Bronchial epithelial cell (primary cell): ENCODE measurements around the gene SAMD9. TPM values are rescaled to one million over a fixed set of nuclear protein-coding genes. Genes with fewer than 3 reads are reported as not detected.

ENCODE experiments used
- DNase-seq: peaks from one replicate; pipeline ENCODE4 v3.0.0-alpha.2; 2010; ENCODE audit warnings: low read depth
- FAIRE-seq: peaks from 2 replicates; lab custom pipeline; 2011; peaks lifted over from hg19 to GRCh38; lab: Jason Lieb, UNC
- H3K27me3 ChIP-seq: 2 replicates; pipeline ENCODE4 v1.5.1; 2011; ENCODE audit warnings: low read length; ENCODE audit not compliant: control insufficient read depth, insufficient read depth
- H3K36me3 ChIP-seq: 2 replicates; pipeline ENCODE4 v1.5.1; 2011; ENCODE audit warnings: low read length; ENCODE audit not compliant: control insufficient read depth, insufficient read depth
- H3K4me3 ChIP-seq: 2 replicates; pipeline ENCODE4 v1.5.1; 2011; ENCODE audit warnings: mild to moderate bottlenecking, low read depth, low read length, control low read depth
- CTCF ChIP-seq: IDR thresholded peaks from 2 replicates; pipeline ENCODE4 v1.5.1; 2011; ENCODE audit warnings: mild to moderate bottlenecking, moderate library complexity, low read length, control low read depth, inconsistent platforms; ENCODE audit not compliant: insufficient read depth, severe bottlenecking
- total RNA-seq: library from RNA; depleted of rRNA; stranded (reverse); fragments of >200 nt; gene quantifications from 2 replicates; pipeline ENCODE4 v1.2.1, GENCODE V29; 2014

SAMD9 gene
- total RNA-seq, 1 donor from 2014 or later, result 5.5 TPM

DNA sequence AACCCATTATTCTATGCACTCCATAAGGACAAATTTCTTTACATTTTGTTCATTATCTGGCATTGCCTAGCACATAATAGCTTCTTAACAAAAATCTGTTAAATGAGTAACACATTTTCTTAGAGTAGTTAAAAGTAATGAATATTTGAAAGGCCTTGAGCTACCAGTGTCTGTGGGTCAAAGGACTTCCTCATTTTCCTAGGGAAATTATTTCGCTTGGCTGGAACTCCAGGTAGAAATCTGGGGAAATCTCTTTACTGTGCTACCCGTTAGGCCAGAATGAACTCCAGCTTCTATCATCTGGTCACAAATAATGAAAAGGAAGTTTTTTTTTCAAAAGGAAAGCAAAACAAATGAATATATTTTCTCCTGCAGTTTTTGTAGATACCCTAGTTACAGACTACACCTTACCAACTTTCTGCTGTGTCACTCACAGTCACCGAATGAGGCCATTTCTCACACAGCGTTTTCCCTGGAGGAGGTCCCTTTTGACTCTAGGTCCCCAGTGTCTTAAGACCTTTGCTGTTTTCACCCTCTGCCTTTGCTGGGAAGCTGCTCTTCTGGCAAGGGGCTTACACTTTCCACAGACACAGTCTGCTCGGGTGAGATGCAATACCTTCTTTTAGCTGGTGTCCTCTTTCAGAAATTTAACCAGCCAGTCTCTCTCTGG, 28.8 kb upstream of the SAMD9 start:
- DNase-seq (no peak), FAIRE-seq (no peak)
- Histone ChIP-seq H3K27me3 (no peaks in the 10 kb centered on the region), H3K36me3 (no peaks in the 10 kb centered on the region), H3K4me3 (no peak overlapping the region)
- no peak for TF ChIP-seq CTCF

DNA sequence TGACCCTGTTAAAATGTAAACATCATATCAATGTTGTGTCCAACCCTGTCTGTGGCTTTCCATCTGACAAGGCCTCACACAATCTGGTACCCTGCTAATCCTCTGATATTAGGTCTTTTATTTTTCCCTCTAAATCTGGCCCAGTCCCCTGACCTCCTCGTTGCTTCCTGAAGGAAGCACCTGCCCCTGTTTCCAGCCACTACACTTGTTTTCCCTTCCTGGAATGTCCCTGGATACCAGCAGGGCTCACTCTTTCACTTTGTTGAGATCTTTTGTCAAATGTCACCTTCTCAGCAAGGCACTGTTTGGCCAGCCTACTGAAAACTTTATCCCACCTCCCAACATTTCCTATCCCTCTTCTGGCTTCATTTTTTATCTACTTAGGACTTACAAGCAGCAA, 28.3 kb upstream of the SAMD9 start:
- TF ChIP-seq CTCF, result no peak
- Histone ChIP-seq H3K36me3 (no peaks in the 10 kb centered on the region), H3K4me3 (no peak overlapping the region), H3K27me3 (no peaks in the 10 kb centered on the region)
- no peak for FAIRE-seq
- DNase-seq, result no peak

DNA sequence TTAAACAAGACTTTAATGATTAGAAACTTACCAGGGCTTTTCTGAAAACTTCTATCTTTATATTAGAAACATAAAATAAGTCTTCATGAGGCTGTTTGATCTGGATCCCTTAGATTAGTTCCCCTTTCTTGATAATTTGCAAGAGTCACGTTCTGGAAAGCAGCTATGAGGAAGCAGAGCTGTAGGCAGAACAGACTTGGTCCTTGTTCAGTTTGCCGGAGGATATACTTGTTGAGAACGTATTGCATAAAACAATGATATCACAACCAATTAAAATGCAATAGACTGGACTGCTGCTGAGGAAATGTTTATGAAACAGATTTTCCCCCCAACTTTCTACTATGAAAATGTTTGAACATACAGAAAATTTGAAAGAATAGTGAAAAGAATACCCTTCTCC, 27.6 kb upstream of the SAMD9 start:
- DNase-seq (no peak), FAIRE-seq (no peak)
- no peaks in the 10 kb centered on the region for H3K27me3 ChIP-seq
- no peak overlapping the region for H3K4me3 ChIP-seq
- TF ChIP-seq CTCF, result no peak
- H3K36me3 ChIP-seq, result no peaks in the 10 kb centered on the region

DNA sequence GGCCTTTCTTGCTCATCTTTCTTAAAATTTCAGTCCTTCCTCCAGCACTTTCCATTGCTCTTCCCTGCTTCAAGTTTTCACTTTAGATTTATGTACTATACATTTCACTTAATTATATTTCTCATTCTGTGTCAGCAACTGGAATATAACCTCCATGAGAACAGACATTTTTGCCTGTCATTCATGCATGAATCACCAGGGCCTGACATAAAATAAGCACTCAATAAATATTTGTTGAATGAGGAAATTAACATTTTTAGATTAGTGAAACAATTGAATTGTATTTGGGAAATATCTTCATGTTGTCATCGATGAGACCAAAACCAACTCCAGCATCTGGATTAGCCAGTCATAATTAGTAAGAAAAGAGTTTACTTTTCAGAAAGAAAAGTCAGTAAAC, 24.3 kb upstream of the SAMD9 start:
- no peak for TF ChIP-seq CTCF
- no peaks in the 10 kb centered on the region for H3K36me3 ChIP-seq
- DNase-seq (peak; percentile 71), FAIRE-seq (no peak)
- no peak overlapping the region for H3K4me3 ChIP-seq
- H3K27me3 ChIP-seq, result no peaks in the 10 kb centered on the region

DNA sequence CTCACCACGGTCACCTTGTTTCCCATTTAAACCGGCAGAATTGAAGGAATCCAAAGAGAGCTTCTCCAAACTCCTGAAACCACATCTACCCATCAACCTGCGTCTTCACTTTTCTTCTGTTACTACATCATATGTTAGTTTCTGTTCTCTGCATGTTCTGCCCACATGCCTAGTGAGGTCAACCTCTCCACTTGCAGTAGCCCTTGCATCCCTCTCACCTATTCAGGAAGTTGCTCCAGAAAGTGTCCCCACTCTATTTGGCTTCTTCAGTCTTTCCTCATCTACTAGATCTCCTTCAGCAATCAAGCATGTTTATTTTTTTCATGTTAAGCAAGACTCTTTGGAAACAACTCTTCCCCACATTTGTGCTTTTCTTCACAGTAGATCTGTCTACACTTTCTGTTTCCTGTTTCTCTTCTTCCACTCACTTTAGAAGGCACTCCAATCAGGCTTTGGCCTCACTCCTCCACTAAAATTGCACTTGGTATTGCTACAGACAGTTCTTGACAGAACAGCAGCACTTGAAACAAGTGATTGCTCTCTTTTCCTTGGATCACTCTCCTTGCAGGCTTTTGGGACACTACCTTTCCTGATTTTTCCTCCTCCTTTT, 22.9 kb upstream of the SAMD9 start:
- no peak for TF ChIP-seq CTCF
- no peaks in the 10 kb centered on the region for H3K27me3 ChIP-seq
- no peak overlapping the region for H3K4me3 ChIP-seq
- FAIRE-seq (no peak), DNase-seq (no peak)
- no peaks in the 10 kb centered on the region for H3K36me3 ChIP-seq

GRCh38 chr7:93138576-93138975, 20.8 kb upstream of the SAMD9 start:
- Histone ChIP-seq H3K36me3 (no peaks in the 10 kb centered on the region), H3K27me3 (peaks cover 2% of the 10 kb centered on the region), H3K4me3 (no peak overlapping the region)
- FAIRE-seq (no peak), DNase-seq (no peak)
- no peak for TF ChIP-seq CTCF
